Aorta (tissue), 5 donors: Measurements from ENCODE around the gene LSM7. TPM values are rescaled to one million over a fixed set of nuclear protein-coding genes. Genes with fewer than 3 reads are reported as not detected.

Experiments used
- ATAC-seq: fragments of 200-7000 bp; cut with Tn5 transposase; one replicate; pipeline ENCODE4 v1.9.1; 2022; ENCODE audit warnings: moderate library complexity; ENCODE audit not compliant: low FRiP score
- DNase-seq, 2 donors: peaks; one replicate each; pipeline ENCODE4 v3.0.0-alpha.2; 2020
- H3K27ac ChIP-seq, 2 donors: one replicate each; pipeline ENCODE4 v1.5.1; 2013; ENCODE audit warnings: low read length in 2 of 2, mild to moderate bottlenecking in 2 of 2, moderate library complexity in 2 of 2, control low read depth in 1 of 2, inconsistent platforms in 1 of 2, low read depth in 1 of 2
- H3K27me3 ChIP-seq, 2 donors: one replicate each; pipeline ENCODE4 v1.6.1; 2013; ENCODE audit warnings: control low read depth in 1 of 2, low read length in 1 of 2, mild to moderate bottlenecking in 1 of 2, moderate library complexity in 1 of 2; ENCODE audit not compliant: insufficient read depth in 2 of 2, control insufficient read depth in 1 of 2
- H3K36me3 ChIP-seq, 2 donors: one replicate each; pipeline ENCODE4 v1.6.1; 2013; ENCODE audit warnings: control low read depth in 1 of 2, low read length in 1 of 2, mild to moderate bottlenecking in 1 of 2; ENCODE audit not compliant: insufficient read depth in 2 of 2, control insufficient read depth in 1 of 2
- H3K4me1 ChIP-seq, 2 donors: one replicate each; pipeline ENCODE4 v1.6.1; 2013; ENCODE audit warnings: low read length in 2 of 2, control low read depth in 1 of 2, mild to moderate bottlenecking in 1 of 2, moderate library complexity in 1 of 2; ENCODE audit not compliant: insufficient read depth in 2 of 2, control insufficient read depth in 1 of 2
- H3K4me3 ChIP-seq, 2 donors: one replicate each; pipeline ENCODE4 v1.5.1; 2013; ENCODE audit warnings: low read length in 2 of 2, control low read depth in 1 of 2, mild to moderate bottlenecking in 1 of 2
- H3K9me3 ChIP-seq: one replicate; pipeline ENCODE4 v1.6.1; 2013; ENCODE audit warnings: mild to moderate bottlenecking, low read length; ENCODE audit not compliant: control insufficient read depth
- WGBS, 2 donors: extraction: QIAGEN DNeasy Blood & Tissue Kit; methylation state at CpG; one replicate each; pipeline ENCODE4 v1.1.7; 2013; 5-methylcytosine and 5-hydroxymethylcytosine counted together
- intact Hi-C, 2 donors: fragments of 100-400 bp; cut with DNase I; formaldehyde crosslinking; loops; one replicate each; pipeline versions ENCODE4 v1.14.2 to v1.15.0; 2022
- long read RNA-seq, 2 donors: library from polyadenylated mRNA; unstranded; transcript quantifications; one replicate each; pipeline ENCODE4 v2.0.0, GENCODE V29; 2020 to 2021
- polyA plus RNA-seq, 2 donors: library from polyadenylated mRNA; stranded (reverse); fragments of 200-250 nt; gene quantifications; one replicate each; pipeline ENCODE4 v1.2.3, GENCODE V29; 2013
- total RNA-seq, 2 donors: library from RNA; stranded (reverse); fragmentation: NEBNext Ultra II Directional; extraction: Animal tissue kit (Norgen Biotek cat#: 25700); gene quantifications; one replicate each; pipeline ENCODE4 v1.2.1, GENCODE V29; 2021
- donor health status: healthy with polysubstance abuse.
- donor health status: Bipolar disorder and iron deficiency.
- donor health status: DM: no; HTN: no; CAD: no.
- donor health status: DM: no; HTN: no; CAD: no.
- donor health status: DM: yes; HTN: yes; CAD: no.

The LSM7 gene
- total RNA-seq = 10 to 100 TPM; 43.7 to 45.8 TPM
- polyA plus RNA-seq = 100 to 1,000 TPM; 133 to 155 TPM
- long read RNA-seq, donor 1, transcript LSM7-201 (4 exons, 529 nt) = major isoform, 6 of 10 reads
- long read RNA-seq, donor 1, partial matches to known transcripts = 1 of 10 reads
- long read RNA-seq, donor 1, other reads (novel, unspliced or antisense) = 0 of 10 reads
- long read RNA-seq, donor 2, transcript LSM7-201 (4 exons, 529 nt) = major isoform, 8 of 13 reads
- long read RNA-seq, donor 2, partial matches to known transcripts = 1 of 13 reads
- long read RNA-seq, donor 2, other reads (novel, unspliced or antisense) = 1 of 13 reads

GRCh38 chr19:2328401-2329148, at the start of gene LSM7, which contains the start of gene SPPL2B:
LSM7 (minus strand) TSS chr19:2328586; CDS start chr19:2328566, 20 bp downstream.
SPPL2B (plus strand) TSS chr19:2328684; CDS start chr19:2328710, 26 bp downstream.
- Histone ChIP-seq H3K9me3 (no peaks in the 10 kb centered on the region), H3K4me3 (peak within 1 kb of the TSS; percentile 75 to 80), H3K36me3 (no peaks in the 10 kb centered on the region), H3K27me3 (no peaks in the 10 kb centered on the region), H3K4me1 (no peaks in the 10 kb centered on the region), H3K27ac (peak within 1 kb of the TSS in 1 of 2 donors; percentile 4)
- WGBS, 2 donors = 0 to 1% methylated on average over 60 to 89 of the region's 89 CpGs
- peak; percentile 94 for ATAC-seq
- peak; percentile 93 to 97 for DNase-seq
- intact Hi-C loops = loop anchor here in 1 of 2 donors (5.0 kb wide), 1 partner anchor 61 kb away; no protein-coding TSS in a partner anchor

GRCh38 chr19:2376784-2377519, 48.6 kb upstream of the LSM7 start:
- Histone ChIP-seq H3K27me3 (no peaks in the 10 kb centered on the region), H3K27ac (no peak overlapping the region), H3K4me3 (no peak overlapping the region), H3K4me1 (no peaks in the 10 kb centered on the region), H3K9me3 (peaks cover 4% of the 10 kb centered on the region), H3K36me3 (no peaks in the 10 kb centered on the region)
- intact Hi-C loops = no loop called here
- DNase-seq = no peak
- no peak for ATAC-seq
- WGBS, 2 donors = 70 to 73% methylated on average over 15 of the region's 15 CpGs

DNA sequence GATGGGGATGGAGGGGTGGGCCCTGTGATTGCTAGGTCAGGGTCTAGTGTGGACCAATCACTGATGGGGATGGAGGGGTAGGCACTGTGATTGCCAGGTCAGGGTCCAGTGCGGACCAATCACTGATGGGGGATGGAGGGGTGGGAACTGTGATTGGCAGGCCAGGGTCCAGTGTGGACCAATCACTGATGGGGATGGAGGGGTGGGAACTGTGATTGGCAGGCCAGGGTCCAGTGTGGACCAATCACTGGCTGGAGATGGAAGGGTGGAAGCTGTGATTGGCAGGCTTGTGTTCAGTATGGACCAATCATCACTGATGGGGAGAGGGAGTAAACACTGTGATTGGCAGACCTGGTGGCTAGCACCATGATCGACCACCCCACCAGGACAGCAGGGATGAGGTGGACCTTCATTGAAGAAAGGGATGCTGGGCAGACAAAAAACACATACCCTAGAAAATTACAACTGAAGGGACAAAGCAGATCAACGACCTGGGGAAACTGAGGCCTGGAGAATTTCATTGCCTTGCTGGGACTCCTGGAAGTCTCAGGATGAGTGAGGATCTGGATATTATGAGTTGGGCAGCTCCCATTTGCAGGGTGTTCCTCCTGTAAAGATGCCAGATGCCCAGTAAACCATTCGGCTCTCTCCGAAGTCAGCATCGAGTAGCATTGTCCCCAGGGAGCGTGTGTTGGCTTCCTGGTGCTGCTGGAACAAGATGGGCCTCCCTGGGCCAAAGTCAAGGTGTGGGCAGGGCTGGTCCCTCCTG, 47.2 kb upstream of the LSM7 start:
- no peak for ATAC-seq
- peaks cover 2% of the 10 kb centered on the region for H3K9me3 ChIP-seq
- H3K36me3 ChIP-seq = no peaks in the 10 kb centered on the region
- WGBS, 2 donors = 55 to 59% methylated on average over 7 of the region's 7 CpGs
- no peak for DNase-seq
- H3K27ac ChIP-seq = no peak overlapping the region
- H3K4me1 ChIP-seq = no peaks in the 10 kb centered on the region
- no peaks in the 10 kb centered on the region for H3K27me3 ChIP-seq
- intact Hi-C loops = no loop called here
- no peak overlapping the region for H3K4me3 ChIP-seq

DNA sequence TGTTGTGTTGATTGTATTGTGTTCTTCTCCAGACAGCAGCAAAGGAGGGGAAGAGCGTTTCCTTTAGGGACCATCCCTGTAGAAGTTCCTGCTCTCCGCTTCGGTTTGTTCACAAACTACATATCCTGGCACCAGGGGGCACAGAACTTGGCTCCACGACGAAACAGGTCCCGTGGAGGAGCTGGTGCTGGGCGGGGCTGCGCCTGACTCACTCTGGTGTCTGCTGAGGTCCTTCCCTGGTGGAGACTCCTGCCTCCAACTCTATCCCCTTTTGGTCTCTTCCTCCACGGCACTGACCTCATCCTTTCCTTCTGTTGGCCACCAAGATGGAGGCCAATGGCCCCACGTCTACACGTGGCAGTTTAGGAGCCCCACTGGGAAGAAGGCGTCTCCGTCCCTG, 46.4 kb upstream of the LSM7 start:
- WGBS, 2 donors = 85% methylated on average over 13 of the region's 13 CpGs
- Histone ChIP-seq H3K9me3 (no peaks in the 10 kb centered on the region), H3K36me3 (no peaks in the 10 kb centered on the region), H3K27me3 (no peaks in the 10 kb centered on the region), H3K27ac (no peak overlapping the region), H3K4me1 (no peaks in the 10 kb centered on the region), H3K4me3 (no peak overlapping the region)
- intact Hi-C loops = no loop called here
- DNase-seq = no peak
- ATAC-seq = no peak

DNA sequence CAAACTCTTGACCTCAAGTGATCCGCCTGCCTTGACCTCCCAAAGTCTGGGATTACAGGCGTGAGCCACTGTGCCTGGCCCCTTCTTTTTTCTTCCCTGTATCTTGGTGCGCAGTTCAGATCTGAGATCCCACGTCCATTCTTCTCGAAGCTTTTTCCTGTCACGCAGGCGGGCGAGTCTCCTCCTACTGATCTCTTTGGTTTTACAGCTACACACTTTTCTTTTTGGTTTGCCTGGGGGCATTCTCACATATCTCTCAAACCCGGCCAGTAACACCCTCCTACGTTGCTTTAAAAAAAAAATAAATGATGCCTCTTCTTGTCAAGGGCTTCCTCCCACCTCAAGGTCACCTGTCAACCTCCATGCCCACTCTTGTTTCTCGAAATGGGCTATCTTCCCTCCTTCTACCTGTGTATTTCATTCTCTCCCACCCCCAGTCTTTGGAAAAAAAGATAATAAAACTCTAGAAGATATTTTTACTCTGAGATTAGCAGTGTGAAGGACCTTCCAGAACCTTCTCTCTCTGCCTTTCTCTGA, 43.8 kb upstream of the LSM7 start:
- Histone ChIP-seq H3K36me3 (no peaks in the 10 kb centered on the region), H3K4me3 (no peak overlapping the region), H3K27me3 (no peaks in the 10 kb centered on the region), H3K27ac (no peak overlapping the region), H3K9me3 (peaks cover 2% of the 10 kb centered on the region), H3K4me1 (no peaks in the 10 kb centered on the region)
- WGBS, 2 donors = 55 to 61% methylated on average over 11 of the region's 11 CpGs
- DNase-seq (no peak), ATAC-seq (no peak)
- intact Hi-C loops = no loop called here

DNA sequence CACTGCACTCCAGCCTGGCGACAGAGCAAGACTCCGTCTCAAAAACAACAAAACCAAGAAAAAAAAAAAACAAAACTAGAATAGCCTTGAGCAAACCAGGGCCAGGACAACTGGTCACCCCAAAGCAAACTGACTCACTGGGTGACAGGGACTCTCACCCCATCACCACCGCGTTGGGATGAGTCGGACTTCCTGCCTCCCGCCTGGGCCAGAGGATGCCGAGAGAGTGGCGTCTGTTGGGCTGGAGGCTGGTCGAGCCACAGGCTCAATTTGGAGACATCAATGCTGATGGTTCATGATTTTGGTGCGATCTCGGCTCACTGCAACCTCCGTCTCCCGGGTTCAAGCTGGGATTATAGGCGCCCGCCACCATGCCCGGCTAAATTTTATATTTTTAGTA, 43.3 kb upstream of the LSM7 start:
- ATAC-seq (no peak), DNase-seq (no peak)
- WGBS, 2 donors = 66 to 73% methylated on average over 16 of the region's 16 CpGs

GRCh38 chr19:2365201-2365970, 37.0 kb upstream of the LSM7 start:
- no peak overlapping the region for H3K27ac ChIP-seq
- H3K4me1 ChIP-seq = no peaks in the 10 kb centered on the region
- no peak for ATAC-seq
- no peak overlapping the region for H3K4me3 ChIP-seq
- peaks cover 2% of the 10 kb centered on the region for H3K9me3 ChIP-seq
- 64 to 67% methylated on average over 10 of the region's 10 CpGs for WGBS, 2 donors
- no peak for DNase-seq
- intact Hi-C loops = no loop called here
- peaks cover 0 to 1% of the 10 kb centered on the region in 2 donors for H3K27me3 ChIP-seq
- H3K36me3 ChIP-seq = no peaks in the 10 kb centered on the region

More for the DNA sequence above, 43.3 kb upstream of the LSM7 start:
- no peaks in the 10 kb centered on the region for H3K4me1 ChIP-seq
- H3K27me3 ChIP-seq = no peaks in the 10 kb centered on the region
- peaks cover 2% of the 10 kb centered on the region for H3K9me3 ChIP-seq
- H3K36me3 ChIP-seq = no peaks in the 10 kb centered on the region
- H3K4me3 ChIP-seq = no peak overlapping the region
- intact Hi-C loops = no loop called here
- no peak overlapping the region for H3K27ac ChIP-seq
